NCI-H526 (cell line): Measurements from ENCODE around the gene FAR2.
"Not testable (repeated sequence)": the region's sequence is repeated elsewhere in the genome, so short reads cannot be mapped to it uniquely, and the experiment has no call there.

Experiments
- DNase-seq, 2 experiments: peaks; one replicate each; lab custom pipeline; 2025; lab: John Stamatoyannopoulos, UW

FAR2 gene

GRCh38 chr12:29152981-29153630, 4.0 kb downstream of the FAR2 start:
- peak in 1 of 2 experiments; percentile 43 for DNase-seq

DNA sequence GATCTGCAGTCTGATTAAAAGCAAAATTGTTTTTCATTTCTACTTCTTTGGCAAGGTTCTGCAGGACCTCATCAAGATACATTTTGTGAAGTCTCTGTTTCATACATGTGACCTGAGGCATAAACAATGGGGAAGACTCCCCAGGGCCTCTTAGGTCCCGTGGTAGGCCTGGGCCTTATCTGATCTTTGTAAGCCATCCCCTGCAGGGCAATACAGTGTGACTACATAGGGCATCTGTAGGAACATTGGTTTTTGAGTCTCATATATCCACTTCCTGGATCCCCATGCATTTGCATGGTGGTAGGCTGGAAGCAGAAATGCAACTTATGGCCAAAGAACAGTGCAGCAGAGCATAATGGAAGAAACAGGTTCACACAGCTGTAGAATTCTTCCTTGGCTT, 6.0 kb downstream of the FAR2 start:
- DNase-seq: peak in 1 of 2 experiments; percentile 12

DNA sequence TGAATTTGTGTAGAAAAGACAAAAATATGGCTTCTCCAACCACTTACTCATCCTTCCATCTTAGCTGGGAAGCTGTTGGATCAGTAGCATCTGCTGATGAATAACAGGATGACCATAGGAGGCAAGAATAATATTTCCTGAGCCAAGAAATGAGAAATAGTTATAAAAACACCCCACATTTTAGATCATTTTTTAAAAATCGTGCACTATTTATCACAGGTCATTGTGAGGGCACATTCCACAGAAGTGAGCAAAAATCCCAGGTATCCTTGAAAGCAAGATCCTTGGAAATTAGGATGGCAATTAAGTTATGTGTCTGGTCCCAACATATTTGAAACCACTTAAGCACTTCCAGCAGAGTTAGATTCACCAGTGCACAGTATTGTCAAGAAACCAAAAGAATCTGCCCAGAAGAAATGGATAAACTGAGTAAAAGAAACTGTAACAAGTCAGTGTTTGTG, 8.4 kb downstream of the FAR2 start:
- DNase-seq: no peak

DNA sequence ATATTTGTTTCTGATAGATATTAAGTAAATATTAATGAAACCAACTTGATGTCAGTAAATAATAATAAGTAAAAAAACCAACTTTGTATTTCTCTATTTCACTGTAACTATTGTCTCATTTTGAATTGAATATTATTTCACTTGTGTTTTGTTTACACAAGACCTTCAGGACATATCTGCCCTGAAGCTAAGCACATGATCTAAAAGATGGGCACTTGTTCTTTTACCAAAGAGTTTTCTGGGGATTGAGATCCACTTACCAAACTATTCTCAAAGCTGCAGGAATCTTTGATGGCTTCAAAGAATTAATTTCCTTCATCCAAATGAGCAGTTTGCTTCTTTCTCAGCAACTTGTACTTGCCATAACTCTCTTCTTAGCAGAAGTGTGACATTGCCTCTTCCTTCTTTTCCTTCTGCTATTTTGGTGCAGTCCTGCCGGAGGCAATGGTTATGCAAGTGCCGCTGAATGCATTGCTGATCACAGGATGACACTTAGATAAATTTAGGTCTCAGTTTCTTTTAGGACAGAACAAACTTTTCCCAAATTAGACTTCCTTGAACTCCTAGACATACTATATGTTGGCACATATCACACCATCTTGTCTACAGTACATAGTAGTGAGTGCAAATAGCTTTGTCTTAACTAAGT, 9.2 kb downstream of the FAR2 start:
- no peak for DNase-seq

- DNase-seq: no peak
Observed at GRCh38 chr12:29159661-29160060, 10.6 kb downstream of the FAR2 start.

- no peak for DNase-seq
Observed at GRCh38 chr12:29160230-29160629, 11.2 kb downstream of the FAR2 start.

DNA sequence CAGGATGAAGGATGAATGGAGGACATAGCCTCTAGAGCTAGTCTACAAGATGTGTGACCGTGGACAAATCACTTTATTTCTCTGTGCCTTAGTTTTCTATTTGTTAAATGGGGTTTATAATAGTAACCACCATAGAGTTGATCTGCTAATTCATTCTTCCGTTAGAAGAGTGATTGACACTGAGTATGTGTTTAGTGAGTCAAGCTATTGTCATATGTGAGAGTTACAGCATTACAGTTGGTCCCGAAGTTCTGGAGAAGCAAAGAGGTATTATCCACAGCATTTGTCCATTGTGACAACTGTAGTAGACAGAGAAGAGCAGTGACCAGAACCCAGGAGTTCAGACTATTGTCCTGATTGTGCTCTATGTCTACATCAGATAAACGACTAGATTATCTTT, 14.1 kb downstream of the FAR2 start:
- DNase-seq: no peak

GRCh38 chr12:29164477-29165393, 15.7 kb downstream of the FAR2 start:
- no peak for DNase-seq

- DNase-seq: no peak
Observed at GRCh38 chr12:29167445-29167844, 18.4 kb downstream of the FAR2 start.

- DNase-seq: no peak
Observed at GRCh38 chr12:29167988-29168387, 18.9 kb downstream of the FAR2 start.

DNA sequence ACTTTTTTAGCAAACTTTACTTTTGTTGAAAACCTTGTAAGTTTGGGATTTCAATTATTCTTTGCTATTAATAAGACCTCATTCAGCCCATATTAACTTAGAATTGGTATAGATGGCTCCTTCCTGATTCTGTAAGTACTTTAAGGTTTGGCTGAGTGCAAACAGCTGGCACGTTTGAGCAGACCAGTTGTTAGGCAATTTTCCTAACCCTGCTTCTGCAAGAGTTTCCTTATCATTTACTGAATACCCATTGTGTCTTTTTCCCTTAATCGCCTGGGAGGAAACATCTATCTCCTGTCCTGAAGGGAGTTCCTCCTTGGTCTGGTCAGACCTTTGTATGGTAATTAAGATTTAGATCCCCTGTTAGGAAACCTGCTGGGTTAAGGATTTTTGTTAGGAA, 20.9 kb downstream of the FAR2 start:
- DNase-seq: not testable (repeated sequence)

DNA sequence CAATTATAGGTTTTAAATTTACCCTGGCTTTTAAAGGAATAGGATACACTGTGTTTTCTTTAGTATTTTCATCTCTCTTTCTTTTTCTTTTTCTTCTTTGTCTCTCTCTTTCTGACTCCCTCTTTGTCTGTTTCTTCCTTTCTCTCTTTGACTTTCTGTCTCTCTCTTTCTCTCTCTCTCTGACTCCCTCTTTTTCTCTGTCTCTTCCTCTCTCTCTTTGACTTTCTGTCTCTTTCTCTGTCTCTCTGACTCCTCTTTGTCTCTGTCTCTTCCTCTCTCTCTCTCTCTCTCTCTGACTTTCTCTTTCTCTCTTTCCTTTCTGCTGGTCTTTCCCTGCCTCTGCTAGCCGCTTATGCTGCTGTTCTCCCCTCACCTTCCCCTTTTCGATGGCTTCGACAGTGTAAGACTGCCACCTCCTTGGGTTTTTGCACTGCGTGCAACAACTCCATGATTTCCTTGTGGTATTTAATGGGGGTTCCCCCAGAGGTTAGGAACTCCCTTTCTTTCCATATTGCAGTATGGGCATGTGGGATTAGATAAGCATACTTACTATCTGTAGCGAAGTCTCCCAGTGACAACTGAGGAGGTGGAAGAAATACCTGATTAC, 21.5 kb downstream of the FAR2 start:
- DNase-seq: not testable (repeated sequence)

DNA sequence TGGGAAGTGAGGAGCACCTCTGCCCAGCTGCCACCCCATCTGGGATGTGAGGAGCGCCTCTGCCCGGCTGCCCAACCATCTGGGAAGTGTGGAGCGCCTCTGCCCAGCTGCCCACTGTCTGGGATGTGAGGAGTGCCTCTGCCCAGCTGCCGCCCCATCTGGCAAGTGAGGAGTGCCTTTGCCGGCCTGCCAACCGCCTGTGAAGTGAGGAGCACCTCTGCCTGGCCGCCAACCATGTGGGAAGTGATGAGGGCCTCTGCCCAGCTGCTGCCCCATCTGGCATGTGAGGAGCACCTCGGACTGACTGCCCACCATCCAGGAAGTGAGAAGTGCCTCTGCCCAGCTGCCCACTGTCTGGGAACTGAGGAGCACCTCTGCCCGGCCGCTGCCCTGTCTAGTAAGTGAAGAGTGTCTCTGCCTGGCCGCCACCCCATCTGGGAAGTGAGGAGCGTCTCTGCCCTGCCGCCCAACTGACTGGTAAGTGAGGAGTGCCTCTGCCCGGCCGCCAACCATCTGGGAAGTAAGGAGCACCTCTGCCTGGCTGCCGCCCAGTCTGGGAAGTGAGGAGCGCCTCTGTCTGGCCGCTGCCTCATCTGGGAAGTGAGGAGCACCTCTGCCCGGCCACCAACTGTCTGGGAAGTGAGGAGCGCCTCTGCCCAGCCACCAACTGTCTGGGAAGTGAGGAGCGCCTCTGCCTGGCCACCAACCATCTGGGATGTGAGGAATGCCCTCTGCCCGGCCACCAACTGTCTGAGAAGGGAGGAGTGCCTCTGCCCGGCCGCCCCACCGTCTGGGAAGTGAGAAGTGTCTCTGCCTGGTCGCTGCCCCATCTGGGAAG, 22.6 kb downstream of the FAR2 start:
- no peak for DNase-seq

DNA sequence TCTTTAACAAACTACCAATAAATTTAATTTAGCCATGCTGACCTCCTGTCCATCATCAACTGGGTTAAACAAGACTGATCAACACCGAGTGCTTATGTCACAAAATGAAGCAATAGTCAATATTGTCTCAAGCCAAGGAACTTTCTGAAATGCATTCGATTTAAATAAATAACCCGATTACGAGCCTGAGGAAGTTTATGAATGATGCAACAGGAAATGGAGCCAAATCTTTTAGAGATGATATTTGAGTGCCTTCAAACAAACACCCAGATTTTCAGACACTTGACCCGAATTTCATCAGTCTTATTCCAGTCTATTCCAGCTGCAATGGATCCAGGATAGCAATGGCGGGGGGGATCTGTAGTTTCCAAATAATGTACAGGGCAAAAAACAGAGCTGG, 27.9 kb downstream of the FAR2 start:
- no peak for DNase-seq

DNA sequence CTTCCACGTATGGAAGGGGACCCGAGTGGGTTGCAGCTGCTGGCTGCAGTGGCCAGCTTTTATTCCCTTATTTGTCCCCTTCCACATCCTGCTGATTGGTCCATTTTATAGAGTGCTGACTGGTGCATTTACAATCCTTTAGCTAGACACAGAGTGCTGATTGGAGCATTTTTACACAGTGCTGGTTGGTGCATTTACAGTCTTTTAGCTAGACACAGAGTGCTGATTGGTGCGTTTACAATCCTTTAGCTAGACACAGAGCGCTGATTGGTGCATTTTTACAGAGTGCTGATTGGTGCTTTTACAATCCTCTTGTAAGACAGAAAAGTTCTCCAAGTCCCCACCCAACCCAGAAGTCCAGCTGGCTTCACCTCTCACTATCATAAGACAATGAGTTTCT, 33.2 kb downstream of the FAR2 start:
- not testable (repeated sequence) for DNase-seq

DNA sequence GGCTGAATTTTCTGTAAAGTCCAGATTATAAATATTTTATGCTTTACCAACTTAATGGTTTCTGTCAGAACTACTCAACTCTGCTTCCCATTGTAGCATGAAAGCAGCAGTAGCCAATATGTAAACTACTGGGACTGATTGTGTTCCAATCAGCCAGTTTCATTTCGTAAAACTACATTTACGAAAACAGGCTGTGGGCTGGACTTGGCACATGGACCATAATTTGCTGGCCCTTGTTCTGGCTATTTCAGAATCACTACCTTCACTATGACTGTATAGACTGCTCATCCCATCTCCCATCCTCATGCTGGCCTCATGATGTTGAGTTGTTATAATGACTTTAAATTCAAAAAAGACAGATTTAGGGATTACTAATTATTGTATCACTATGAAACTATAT, 38.7 kb downstream of the FAR2 start:
- DNase-seq: no peak

- DNase-seq: peak in 1 of 2 experiments; percentile 14
Observed at GRCh38 chr12:29191267-29191850, 42.3 kb downstream of the FAR2 start.

GRCh38 chr12:29198901-29199300, 49.8 kb downstream of the FAR2 start:
- DNase-seq: no peak

DNA sequence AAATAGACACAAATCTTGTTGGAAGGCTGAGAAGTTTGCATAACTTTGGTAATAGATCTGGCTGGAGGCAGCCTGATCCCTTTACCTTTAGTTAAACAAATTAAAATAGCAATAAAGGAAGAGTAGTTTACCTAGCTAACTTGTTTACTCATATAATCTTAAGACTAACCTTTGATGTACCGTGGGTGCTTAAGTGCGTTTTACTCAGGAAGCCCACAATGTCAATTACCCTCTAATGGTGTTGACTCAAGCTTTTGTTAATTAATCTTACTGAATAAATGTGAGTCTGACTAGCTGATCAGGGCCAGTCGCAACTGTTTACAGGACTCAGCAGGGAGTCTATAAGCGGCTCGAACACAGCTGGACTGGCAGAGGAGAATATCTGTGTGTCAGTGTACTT, 51.5 kb downstream of the FAR2 start:
- DNase-seq: no peak

GRCh38 chr12:29201296-29201695, 52.2 kb downstream of the FAR2 start:
- DNase-seq: no peak

- DNase-seq: no peak
Observed at GRCh38 chr12:29201746-29202145, 52.7 kb downstream of the FAR2 start.
